CD4-positive, alpha-beta T cell (primary cell): ENCODE results near the gene LMO4. TPM values are rescaled to one million over a fixed set of nuclear protein-coding genes. Genes with fewer than 3 reads are reported as not detected.
A peak's percentile ranks its signal among the peaks of the same experiment; 100 is the strongest.

ENCODE experiments used
- ATAC-seq: fragments of 200-7000 bp; cut with Tn5 transposase; one replicate; pipeline ENCODE4 v1.10.0; 2022; ENCODE audit warnings: mild to moderate bottlenecking; ENCODE audit not compliant: poor library complexity
- CTCF ChIA-PET: fragments of 350-600 bp; sonication (Branson Sonifier 250); formaldehyde crosslinking; loops from one replicate; lab custom pipeline; 2021; ENCODE audit warnings: antibody characterized with exemption, inconsistent platforms; lab: Charles Lee
- POLR2A ChIA-PET: fragments of 350-600 bp; sonication (Branson Sonifier 250); formaldehyde crosslinking; loops from one replicate; lab custom pipeline; 2021; ENCODE audit warnings: antibody characterized with exemption, inconsistent platforms; lab: Charles Lee
- DNase-seq, 14 experiments: peaks; one replicate each; pipeline ENCODE4 v3.0.0-alpha.2; 2013 to 2020; ENCODE audit warnings: mixed read lengths in 2 of 14
- H3K27ac ChIP-seq, 2 donors: one replicate each; pipeline versions ENCODE4 v1.5.1 to v1.7.0; 2013; ENCODE audit warnings: low read length in 2 of 2, low read depth in 1 of 2, mild to moderate bottlenecking in 1 of 2
- H3K27me3 ChIP-seq, 2 experiments: 1 replicate in 1 of 2; 2 replicates in 1 of 2; pipeline versions ENCODE4 v1.6.1 to v1.7.0; 2013; ENCODE audit warnings: low read length in 2 of 2, control low read depth in 1 of 2, mild to moderate bottlenecking in 1 of 2, moderate library complexity in 1 of 2; ENCODE audit not compliant: insufficient read depth in 2 of 2, control insufficient read depth in 1 of 2
- H3K36me3 ChIP-seq: one replicate; pipeline ENCODE4 v1.6.1; 2013; ENCODE audit warnings: low read length, control low read depth; ENCODE audit not compliant: insufficient read depth
- H3K4me1 ChIP-seq: one replicate; pipeline ENCODE4 v1.6.1; 2013; ENCODE audit warnings: low read length, control low read depth; ENCODE audit not compliant: insufficient read depth
- H3K4me3 ChIP-seq: one replicate; pipeline ENCODE4 v1.5.1; 2013; ENCODE audit warnings: mild to moderate bottlenecking, low read length, moderate library complexity
- H3K9me3 ChIP-seq, 2 experiments: 1 replicate in 1 of 2; 2 replicates in 1 of 2; pipeline versions ENCODE4 v1.6.1 to v1.7.0; 2013; ENCODE audit warnings: low read length in 2 of 2, mild to moderate bottlenecking in 2 of 2, control low read depth in 1 of 2, moderate library complexity in 1 of 2; ENCODE audit not compliant: control insufficient read depth in 1 of 2, insufficient read depth in 1 of 2
- H3K27ac Mint-ChIP-seq: one replicate; pipeline ENCODE4 v1.8.0; 2020; ENCODE audit warnings: mixed read lengths
- H3K27me3 Mint-ChIP-seq: one replicate; pipeline ENCODE4 v1.8.0; 2021; ENCODE audit warnings: mixed read lengths
- H3K36me3 Mint-ChIP-seq: one replicate; pipeline ENCODE4 v1.8.0; 2021; ENCODE audit warnings: low read depth, mixed read lengths
- H3K4me1 Mint-ChIP-seq: one replicate; pipeline ENCODE4 v1.8.0; 2021; ENCODE audit warnings: low read depth, mixed read lengths
- H3K4me3 Mint-ChIP-seq: one replicate; pipeline ENCODE4 v1.8.0; 2020; ENCODE audit warnings: mild to moderate bottlenecking, mixed read lengths
- H3K9me3 Mint-ChIP-seq: one replicate; pipeline ENCODE4 v1.8.0; 2020; ENCODE audit warnings: mixed read lengths
- CTCF ChIP-seq: fragments of 200-600 bp; IDR thresholded peaks from one replicate; pipeline ENCODE4 v1.8.0; 2022; ENCODE audit warnings: antibody characterized with exemption, mild to moderate bottlenecking
- intact Hi-C, 2 experiments: fragments of 100-400 bp; cut with DNase I in 1 of 2; cut with micrococcal nuclease in 1 of 2; formaldehyde crosslinking; loops; one replicate each; pipeline versions ENCODE4 v1.15.1 to v1.9.0; 2023 to 2025; cut with DNase I, micrococcal nuclease
- total RNA-seq, 174 experiments: library from RNA in 2 of 174; stranded (reverse) in 2 of 174; gene quantifications; one replicate each; pipeline ENCODE4 v1.2.3 and lab custom pipeline; 2021 to 2026

The LMO4 gene
- total RNA-seq, 2 experiments from 2014 or later: 16.0 to 18.2 TPM

GRCh38 chr1:87314091-87314490, 14.6 kb upstream of the LMO4 start:
- DNase-seq: no peak
- Histone ChIP-seq H3K36me3 (no peaks in the 10 kb centered on the region), H3K9me3 (no peaks in the 10 kb centered on the region), H3K4me1 (no peaks in the 10 kb centered on the region), H3K4me3 (no peak overlapping the region), H3K27me3 (no peaks in the 10 kb centered on the region), H3K27ac (no peak overlapping the region)
- intact Hi-C loops: no loop called here
- no peak overlapping the region for H3K4me3 Mint-ChIP-seq
- ATAC-seq: no peak
- no peaks in the 10 kb centered on the region for H3K9me3 Mint-ChIP-seq
- CTCF ChIA-PET: no interaction called here
- peaks cover 11% of the 10 kb centered on the region for H3K27me3 Mint-ChIP-seq
- POLR2A ChIA-PET: no interaction called here
- TF ChIP-seq CTCF: no peak
- no peaks in the 10 kb centered on the region for H3K36me3 Mint-ChIP-seq
- H3K27ac Mint-ChIP-seq: no peak overlapping the region
- H3K4me1 Mint-ChIP-seq: no peaks in the 10 kb centered on the region

- Mint-ChIP-seq H3K36me3 (no peaks in the 10 kb centered on the region), H3K4me1 (no peaks in the 10 kb centered on the region), H3K27me3 (peaks cover 9% of the 10 kb centered on the region), H3K4me3 (no peak overlapping the region), H3K9me3 (no peaks in the 10 kb centered on the region), H3K27ac (no peak overlapping the region)
- intact Hi-C loops: no loop called here
- Histone ChIP-seq H3K4me1 (no peaks in the 10 kb centered on the region), H3K36me3 (no peaks in the 10 kb centered on the region), H3K27me3 (no peaks in the 10 kb centered on the region), H3K27ac (no peak overlapping the region), H3K4me3 (no peak overlapping the region), H3K9me3 (no peaks in the 10 kb centered on the region)
- TF ChIP-seq CTCF: no peak
- DNase-seq: peak in 1 of 14 experiments; percentile 38
- no peak for ATAC-seq
- CTCF ChIA-PET: no interaction called here
- POLR2A ChIA-PET: no interaction called here
Observed at GRCh38 chr1:87318056-87318650, 10.5 kb upstream of the LMO4 start.

GRCh38 chr1:87318806-87319205, 9.9 kb upstream of the LMO4 start:
- ATAC-seq: no peak
- no peak overlapping the region for H3K27ac Mint-ChIP-seq
- intact Hi-C loops: no loop called here
- Histone ChIP-seq H3K27ac (no peak overlapping the region), H3K4me3 (no peak overlapping the region), H3K9me3 (no peaks in the 10 kb centered on the region), H3K27me3 (no peaks in the 10 kb centered on the region), H3K4me1 (no peaks in the 10 kb centered on the region), H3K36me3 (no peaks in the 10 kb centered on the region)
- no peaks in the 10 kb centered on the region for H3K36me3 Mint-ChIP-seq
- no peaks in the 10 kb centered on the region for H3K9me3 Mint-ChIP-seq
- no peaks in the 10 kb centered on the region for H3K4me1 Mint-ChIP-seq
- DNase-seq: no peak
- H3K27me3 Mint-ChIP-seq: peaks cover 5% of the 10 kb centered on the region
- no peak for TF ChIP-seq CTCF
- ChIA-PET CTCF (no interaction called here), POLR2A (no interaction called here)
- H3K4me3 Mint-ChIP-seq: no peak overlapping the region
